Measurements from ENCODE around the gene CETN2. TPM values are rescaled to one million over a fixed set of nuclear protein-coding genes. Genes with fewer than 3 reads are reported as not detected.
A peak's percentile ranks its signal among the peaks of the same experiment; 100 is the strongest.
"Not testable (repeated sequence)": the region's sequence is repeated elsewhere in the genome, so short reads cannot be mapped to it uniquely, and the experiment has no call there.

CETN2 gene
- total RNA-seq, 2 donors from 2014 or later: 44.1 to 54.3 TPM

DNA sequence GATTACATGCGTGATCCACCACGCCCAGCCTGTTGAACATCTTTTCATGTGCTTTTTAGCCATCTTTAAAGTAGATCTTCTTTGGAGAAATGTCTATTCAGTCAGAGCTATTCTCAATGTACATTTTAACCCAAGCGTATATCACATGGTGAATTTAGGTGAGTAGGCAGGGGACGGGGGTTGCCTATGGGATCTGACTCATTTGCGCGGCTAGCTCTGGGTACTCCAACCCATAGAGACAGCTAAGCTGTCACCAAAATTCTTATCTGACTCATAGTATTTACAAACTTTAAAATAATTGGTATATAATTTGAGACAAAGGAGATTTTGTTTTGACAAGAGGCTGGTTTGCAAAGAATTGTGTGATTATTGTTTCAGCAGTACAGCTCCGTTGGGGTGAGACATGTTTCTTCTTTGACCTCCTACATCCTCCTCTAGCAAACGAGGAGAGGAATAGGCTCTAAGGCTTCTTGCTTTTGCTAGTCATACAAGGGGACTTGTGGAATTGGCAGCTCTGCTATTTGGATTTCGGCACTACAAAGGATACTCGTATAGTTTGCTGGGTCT, 12.3 kb upstream of the CETN2 start:
- no peaks in the 10 kb centered on the region for H3K9me3 ChIP-seq (ENCODE audit: control insufficient read depth, low read length)
- TF ChIP-seq, protein P1, sequence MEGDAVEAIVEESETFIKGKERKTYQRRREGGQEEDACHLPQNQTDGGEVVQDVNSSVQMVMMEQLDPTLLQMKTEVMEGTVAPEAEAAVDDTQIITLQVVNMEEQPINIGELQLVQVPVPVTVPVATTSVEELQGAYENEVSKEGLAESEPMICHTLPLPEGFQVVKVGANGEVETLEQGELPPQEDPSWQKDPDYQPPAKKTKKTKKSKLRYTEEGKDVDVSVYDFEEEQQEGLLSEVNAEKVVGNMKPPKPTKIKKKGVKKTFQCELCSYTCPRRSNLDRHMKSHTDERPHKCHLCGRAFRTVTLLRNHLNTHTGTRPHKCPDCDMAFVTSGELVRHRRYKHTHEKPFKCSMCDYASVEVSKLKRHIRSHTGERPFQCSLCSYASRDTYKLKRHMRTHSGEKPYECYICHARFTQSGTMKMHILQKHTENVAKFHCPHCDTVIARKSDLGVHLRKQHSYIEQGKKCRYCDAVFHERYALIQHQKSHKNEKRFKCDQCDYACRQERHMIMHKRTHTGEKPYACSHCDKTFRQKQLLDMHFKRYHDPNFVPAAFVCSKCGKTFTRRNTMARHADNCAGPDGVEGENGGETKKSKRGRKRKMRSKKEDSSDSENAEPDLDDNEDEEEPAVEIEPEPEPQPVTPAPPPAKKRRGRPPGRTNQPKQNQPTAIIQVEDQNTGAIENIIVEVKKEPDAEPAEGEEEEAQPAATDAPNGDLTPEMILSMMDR (conservative IDR thresholded peaks at IDR 0.05): no peak
- Mint-ChIP-seq H3K27me3 (ENCODE audit: insufficient read depth) (no peaks in the 10 kb centered on the region), H3K4me3 (no peak overlapping the region), H3K36me3 (ENCODE audit: low read depth) (peaks cover 23% of the 10 kb centered on the region), H3K27ac (no peak overlapping the region), H3K9me3 (peaks cover 64% of the 10 kb centered on the region), H3K4me1 (peaks cover 8% of the 10 kb centered on the region)
- no peak overlapping the region for H3K4me3 ChIP-seq (ENCODE audit: low read length)
- H3K9ac ChIP-seq (ENCODE audit: extremely low read depth, low read length, poor library complexity, severe bottlenecking): no peak overlapping the region
- H3K4me1 ChIP-seq (ENCODE audit: control insufficient read depth, insufficient read depth, low read length): no peaks in the 10 kb centered on the region
- no peaks in the 10 kb centered on the region for H3K27me3 ChIP-seq (ENCODE audit: control insufficient read depth, insufficient read depth, low read length, poor library complexity, severe bottlenecking)
- no peak overlapping the region for H3K27ac ChIP-seq (ENCODE audit: low read depth, low read length)
- no peak for DNase-seq
- WGBS, 2 experiments (ENCODE audit: insufficient coverage in 1 of 2, insufficient read length in 1 of 2): 80 to 93% methylated on average over 1 to 6 of the region's 10 CpGs
- H3K36me3 ChIP-seq (ENCODE audit: control insufficient read depth, insufficient read depth, low read length): peaks cover 15% of the 10 kb centered on the region

DNA sequence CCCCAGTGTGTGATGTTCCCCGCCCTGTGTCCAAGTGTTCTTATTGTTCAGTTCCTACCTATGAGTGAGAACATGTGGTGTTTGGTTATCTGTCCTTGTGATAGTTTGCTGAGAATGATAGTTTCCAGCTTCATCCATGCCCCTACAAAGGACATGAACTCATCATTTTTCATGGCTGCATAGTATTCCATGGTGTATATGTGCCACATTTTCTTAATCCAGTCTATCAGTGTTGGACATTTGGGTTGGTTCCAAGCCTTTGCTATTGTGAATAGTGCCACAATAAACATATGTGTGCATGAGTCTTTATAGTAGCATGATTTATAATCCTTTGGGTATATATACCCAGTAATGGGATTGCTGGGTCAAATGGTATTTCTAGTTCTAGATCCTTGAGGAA, 4.9 kb upstream of the CETN2 start:
- H3K36me3 ChIP-seq (ENCODE audit: control insufficient read depth, insufficient read depth, low read length); H3K27ac Mint-ChIP-seq; H3K27me3 Mint-ChIP-seq (ENCODE audit: insufficient read depth); H3K27me3 ChIP-seq (ENCODE audit: control insufficient read depth, insufficient read depth, low read length, poor library complexity, severe bottlenecking); H3K4me1 Mint-ChIP-seq; H3K4me1 ChIP-seq (ENCODE audit: control insufficient read depth, insufficient read depth, low read length); DNase-seq; H3K9ac ChIP-seq (ENCODE audit: extremely low read depth, low read length, poor library complexity, severe bottlenecking); H3K4me3 ChIP-seq (ENCODE audit: low read length); H3K9me3 ChIP-seq (ENCODE audit: control insufficient read depth, low read length); H3K27ac ChIP-seq (ENCODE audit: low read depth, low read length); H3K4me3 Mint-ChIP-seq: not testable (repeated sequence)
- WGBS, 2 experiments (ENCODE audit: insufficient coverage in 1 of 2, insufficient read length in 1 of 2): no CpG with 5 or more reads among the region's 1 CpG
- Mint-ChIP-seq H3K36me3 (ENCODE audit: low read depth) (peaks cover 33% of the 10 kb centered on the region), H3K9me3 (peaks cover 69% of the 10 kb centered on the region)

DNA sequence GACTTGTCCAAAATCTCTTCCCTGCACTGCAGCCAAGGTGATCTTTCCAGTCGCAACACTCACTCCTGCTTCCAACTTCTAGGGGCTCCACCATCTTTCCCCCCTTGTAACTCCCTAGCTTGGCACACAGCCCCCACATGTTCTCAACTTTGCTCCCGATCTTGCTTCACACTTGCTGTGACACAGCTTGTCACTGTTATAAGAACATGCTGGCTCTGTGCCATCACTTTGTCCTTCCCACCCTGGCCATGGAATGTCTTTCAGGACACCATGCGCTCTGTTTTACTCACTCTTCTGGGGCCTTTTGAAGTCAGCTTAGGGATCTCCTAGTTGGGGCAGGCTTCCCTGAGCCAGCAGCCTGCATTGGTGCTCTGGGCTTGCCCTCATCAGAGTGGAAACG, 2.8 kb upstream of the CETN2 start:
- Mint-ChIP-seq H3K4me3 (no peak overlapping the region), H3K4me1 (no peaks in the 10 kb centered on the region), H3K27ac (no peak overlapping the region), H3K36me3 (ENCODE audit: low read depth) (peaks cover 39% of the 10 kb centered on the region), H3K9me3 (peaks cover 81% of the 10 kb centered on the region), H3K27me3 (ENCODE audit: insufficient read depth) (no peaks in the 10 kb centered on the region)
- TF ChIP-seq, protein P1 (conservative IDR thresholded peaks at IDR 0.05): no peak
- Histone ChIP-seq H3K4me1 (ENCODE audit: control insufficient read depth, insufficient read depth, low read length) (no peaks in the 10 kb centered on the region), H3K36me3 (ENCODE audit: control insufficient read depth, insufficient read depth, low read length) (peaks cover 9% of the 10 kb centered on the region), H3K9ac (ENCODE audit: extremely low read depth, low read length, poor library complexity, severe bottlenecking) (no peak overlapping the region), H3K27me3 (ENCODE audit: control insufficient read depth, insufficient read depth, low read length, poor library complexity, severe bottlenecking) (no peaks in the 10 kb centered on the region), H3K4me3 (ENCODE audit: low read length) (no peak overlapping the region), H3K27ac (ENCODE audit: low read depth, low read length) (no peak overlapping the region), H3K9me3 (ENCODE audit: control insufficient read depth, low read length) (no peaks in the 10 kb centered on the region)
- DNase-seq: no peak
- 95% methylated on average over 4 of the region's 4 CpGs; no CpG with 5 or more reads in 1 of the 2 experiments for WGBS, 2 experiments (ENCODE audit: insufficient coverage in 1 of 2, insufficient read length in 1 of 2)

DNA sequence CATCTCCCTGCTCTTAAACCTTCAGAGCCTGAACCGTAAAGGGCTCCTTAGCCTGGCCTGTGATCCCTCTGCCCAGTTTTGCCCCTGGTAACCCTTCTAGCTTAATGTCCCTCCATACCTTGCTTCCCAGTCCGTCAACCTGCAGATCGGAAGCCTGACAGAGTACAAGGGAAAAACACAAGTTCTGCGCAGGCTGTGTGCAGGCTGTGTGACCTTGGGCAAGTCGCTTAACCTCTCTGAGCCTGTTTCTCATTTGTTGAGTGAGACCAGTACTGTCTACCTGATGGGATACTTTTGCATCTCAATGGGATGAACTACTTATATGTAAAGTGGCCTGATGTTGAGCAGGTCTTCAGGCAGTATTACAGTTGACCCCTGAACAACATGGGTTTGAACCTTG, 2.0 kb upstream of the CETN2 start:
- TF ChIP-seq, protein P1 (conservative IDR thresholded peaks at IDR 0.05): no peak
- WGBS, 2 experiments (ENCODE audit: insufficient coverage in 1 of 2, insufficient read length in 1 of 2): 97 to 100% methylated on average over 3 to 5 of the region's 5 CpGs
- Histone ChIP-seq H3K4me1 (ENCODE audit: control insufficient read depth, insufficient read depth, low read length) (no peaks in the 10 kb centered on the region), H3K27ac (ENCODE audit: low read depth, low read length) (no peak overlapping the region), H3K9ac (ENCODE audit: extremely low read depth, low read length, poor library complexity, severe bottlenecking) (no peak overlapping the region), H3K27me3 (ENCODE audit: control insufficient read depth, insufficient read depth, low read length, poor library complexity, severe bottlenecking) (no peaks in the 10 kb centered on the region), H3K9me3 (ENCODE audit: control insufficient read depth, low read length) (no peaks in the 10 kb centered on the region), H3K36me3 (ENCODE audit: control insufficient read depth, insufficient read depth, low read length) (peaks cover 17% of the 10 kb centered on the region), H3K4me3 (ENCODE audit: low read length) (peak overlapping the region; percentile 92)
- Mint-ChIP-seq H3K27ac (no peak overlapping the region), H3K4me3 (peak overlapping the region; percentile 91), H3K36me3 (ENCODE audit: low read depth) (peaks cover 47% of the 10 kb centered on the region), H3K9me3 (peaks cover 81% of the 10 kb centered on the region), H3K27me3 (ENCODE audit: insufficient read depth) (no peaks in the 10 kb centered on the region), H3K4me1 (no peaks in the 10 kb centered on the region)
- peak; percentile 13 for DNase-seq
